HG03025 (cell line): ENCODE measurements around the gene KIAA1958.
"Not testable (repeated sequence)": the region's sequence is repeated elsewhere in the genome, so short reads cannot be mapped to it uniquely, and the experiment has no call there.

Experiments used
- ATAC-seq: cut with Tn5 transposase; IDR thresholded peaks from one replicate; pipeline ENCODE4 v1.9.1; 2021; ENCODE audit warnings: mild to moderate bottlenecking, moderate library complexity; ENCODE audit not compliant: unreplicated experiment, low FRiP score

The KIAA1958 gene

GRCh38 chr9:112586599-112587155 lies 100.0 kb downstream of the KIAA1958 start:
- no peak for ATAC-seq

GRCh38 chr9:112591875-112592274 lies 105.2 kb downstream of the KIAA1958 start:
- ATAC-seq: not testable (repeated sequence)

GRCh38 chr9:112599732-112600131 lies 113.1 kb downstream of the KIAA1958 start:
- ATAC-seq: no peak

GRCh38 chr9:112601636-112602035 lies 115.0 kb downstream of the KIAA1958 start:
- ATAC-seq: no peak

DNA sequence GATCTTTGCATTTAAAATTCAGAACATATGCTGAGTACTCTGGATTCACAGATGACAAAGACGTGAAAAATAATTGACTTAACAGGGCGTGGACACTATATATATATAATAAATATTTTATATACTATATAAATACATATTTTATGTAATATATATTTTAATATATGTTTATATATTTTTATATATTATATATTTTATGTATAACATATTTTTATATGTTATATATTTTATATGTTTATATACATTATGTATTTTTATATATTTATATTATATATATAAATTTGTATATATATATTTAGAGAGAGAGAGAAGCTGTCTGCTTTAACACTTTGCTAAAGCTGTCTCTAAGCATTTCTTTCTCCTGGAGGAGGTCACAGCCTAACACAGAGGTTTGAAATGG lies 118.2 kb downstream of the KIAA1958 start:
- no peak for ATAC-seq

GRCh38 chr9:112605518-112605917 lies 118.9 kb downstream of the KIAA1958 start:
- ATAC-seq: peak; percentile 92

DNA sequence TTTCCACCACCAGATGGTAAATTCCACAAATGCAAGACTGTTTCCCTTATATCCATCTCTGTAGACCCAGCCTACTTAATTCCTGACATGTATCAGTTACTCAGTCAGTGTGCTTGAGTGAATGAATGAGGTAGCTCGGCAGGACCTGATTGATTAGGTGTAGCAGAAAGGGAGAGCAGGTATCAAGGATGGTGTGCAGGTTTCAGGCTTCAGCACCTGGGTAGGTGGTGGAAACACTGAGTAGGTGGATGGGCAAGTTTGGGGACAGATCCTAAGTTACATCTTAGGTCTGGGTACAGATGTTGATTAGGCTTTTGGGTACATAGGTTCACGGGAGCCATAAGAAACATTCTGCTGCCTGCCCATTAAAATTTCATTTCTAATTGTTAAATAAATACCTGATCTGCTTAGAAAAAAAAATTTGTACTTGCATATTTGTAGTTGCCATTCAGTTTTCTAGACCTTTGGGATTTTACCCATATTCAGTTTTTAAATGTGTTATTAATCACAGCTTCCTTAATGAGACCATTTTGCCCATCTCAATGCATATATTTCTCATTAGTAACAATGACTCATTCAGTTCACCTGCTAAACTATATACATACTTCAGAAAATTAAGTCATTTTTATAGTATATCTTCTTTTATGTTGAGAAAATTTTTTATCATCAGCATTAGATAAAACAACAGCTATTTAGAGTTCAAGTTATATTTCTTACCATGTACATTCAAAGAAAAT lies 119.5 kb downstream of the KIAA1958 start:
- ATAC-seq: no peak

- ATAC-seq: no peak
Observed at GRCh38 chr9:112608851-112609250, 122.2 kb downstream of the KIAA1958 start.

GRCh38 chr9:112615584-112616266 lies 129.1 kb downstream of the KIAA1958 start:
- no peak for ATAC-seq

DNA sequence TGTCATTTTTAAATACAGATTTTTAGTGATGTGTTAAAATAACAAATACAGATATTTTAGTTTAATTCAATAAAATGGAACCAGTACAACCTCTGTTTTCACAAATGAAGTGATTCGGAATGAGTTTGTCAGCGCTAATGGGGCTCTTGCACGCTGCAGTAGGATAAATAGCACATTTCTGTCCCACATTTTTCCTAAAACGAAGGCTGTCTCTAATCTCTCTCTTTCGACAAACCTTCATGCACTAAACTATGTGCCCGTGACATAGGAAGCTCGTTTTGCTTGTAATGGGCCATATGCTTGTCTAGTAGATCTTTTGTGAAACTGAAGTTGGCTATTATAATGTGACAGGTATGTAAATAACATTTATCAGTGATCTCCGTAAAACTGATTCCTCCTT lies 130.7 kb downstream of the KIAA1958 start:
- ATAC-seq: no peak

DNA sequence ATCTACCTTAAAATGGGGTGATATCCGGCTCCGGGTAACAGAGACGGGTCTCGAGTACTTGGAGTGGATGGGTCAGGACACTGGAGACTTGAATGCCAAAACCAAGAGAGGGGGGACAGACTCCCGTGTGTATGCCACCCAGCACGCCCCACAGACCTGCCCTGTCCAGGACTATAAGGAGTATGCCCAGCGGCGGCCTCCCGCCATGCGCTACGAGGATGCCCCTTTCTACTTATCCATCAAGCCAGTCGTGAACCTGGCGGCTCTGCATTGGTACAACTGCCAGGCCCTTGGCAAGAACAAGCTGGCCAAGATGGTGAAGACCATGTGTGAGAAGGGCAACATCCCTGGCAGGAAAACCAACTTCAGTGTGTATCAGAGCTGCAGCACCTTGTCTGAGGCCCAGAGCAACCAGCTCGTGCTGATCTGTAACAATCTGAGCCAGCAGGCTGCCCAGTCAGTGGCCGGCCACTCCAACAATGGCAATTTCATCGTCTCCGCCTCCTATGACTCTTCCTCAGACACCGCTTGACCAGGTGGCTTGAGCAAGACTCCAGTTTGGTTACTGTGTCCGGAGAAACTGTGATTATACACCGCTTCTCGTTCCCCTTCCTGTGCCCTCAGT lies 131.9 kb downstream of the KIAA1958 start:
- no peak for ATAC-seq

- no peak for ATAC-seq
Observed at GRCh38 chr9:112620388-112620787, 133.8 kb downstream of the KIAA1958 start.

GRCh38 chr9:112621018-112621655 lies 134.5 kb downstream of the KIAA1958 start:
- no peak for ATAC-seq

DNA sequence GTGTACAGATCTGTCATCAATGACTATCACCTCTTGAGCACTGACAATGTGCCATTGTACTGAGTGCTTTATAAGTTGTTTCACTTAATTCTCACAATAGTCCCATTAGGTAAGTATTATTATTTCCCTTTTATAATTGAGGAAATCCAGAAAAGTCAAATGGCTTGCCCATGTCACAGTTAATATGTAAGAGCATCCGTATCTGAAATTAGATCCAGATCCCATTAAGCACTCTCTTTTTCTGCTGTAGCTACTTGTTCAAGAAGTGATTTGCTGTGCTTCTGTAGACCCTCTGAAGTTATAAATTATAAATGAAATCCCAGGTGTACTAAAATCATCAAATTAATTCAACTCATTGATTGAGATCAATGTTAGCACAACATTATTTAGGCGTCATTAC lies 136.6 kb downstream of the KIAA1958 start:
- no peak for ATAC-seq

GRCh38 chr9:112624711-112625707 lies 138.4 kb downstream of the KIAA1958 start:
- no peak for ATAC-seq

DNA sequence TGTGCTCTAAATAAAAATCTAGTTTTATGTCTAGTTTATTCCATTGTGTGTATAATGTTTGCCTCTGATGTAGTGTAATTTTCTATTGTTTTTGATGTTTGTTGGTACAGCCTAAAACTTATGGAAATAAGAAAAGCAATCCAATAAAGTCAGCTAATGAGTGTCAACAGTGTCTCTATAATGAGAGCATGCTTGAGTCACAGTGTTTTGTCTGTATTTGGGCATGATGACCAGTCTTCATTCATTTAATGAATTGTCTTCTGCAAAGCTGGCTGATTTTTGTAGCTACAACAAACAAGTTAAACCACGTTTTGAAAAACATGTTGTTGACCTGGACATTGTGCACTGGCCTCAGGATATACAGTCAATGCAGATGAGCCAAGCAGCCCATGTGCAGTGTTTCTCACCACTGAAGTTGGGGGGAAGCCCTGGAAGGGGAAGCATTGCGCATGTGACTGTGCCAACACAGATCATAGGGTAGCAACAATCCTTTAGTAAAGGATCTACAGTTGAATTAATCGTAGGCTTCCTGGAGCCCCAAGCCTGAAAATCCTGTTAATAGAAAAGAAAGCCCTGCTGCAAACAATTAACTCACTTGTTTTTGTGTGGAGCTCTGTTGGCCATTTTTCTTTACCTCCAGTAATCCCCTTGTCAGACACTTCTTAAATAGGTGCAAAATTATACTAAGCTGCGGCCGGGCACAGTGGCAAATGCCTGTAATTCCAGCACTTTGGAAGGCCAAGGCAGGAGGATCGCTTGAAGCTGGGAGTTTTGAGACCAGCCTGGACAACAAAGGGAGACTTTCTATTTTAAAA lies 143.3 kb downstream of the KIAA1958 start:
- no peak for ATAC-seq

DNA sequence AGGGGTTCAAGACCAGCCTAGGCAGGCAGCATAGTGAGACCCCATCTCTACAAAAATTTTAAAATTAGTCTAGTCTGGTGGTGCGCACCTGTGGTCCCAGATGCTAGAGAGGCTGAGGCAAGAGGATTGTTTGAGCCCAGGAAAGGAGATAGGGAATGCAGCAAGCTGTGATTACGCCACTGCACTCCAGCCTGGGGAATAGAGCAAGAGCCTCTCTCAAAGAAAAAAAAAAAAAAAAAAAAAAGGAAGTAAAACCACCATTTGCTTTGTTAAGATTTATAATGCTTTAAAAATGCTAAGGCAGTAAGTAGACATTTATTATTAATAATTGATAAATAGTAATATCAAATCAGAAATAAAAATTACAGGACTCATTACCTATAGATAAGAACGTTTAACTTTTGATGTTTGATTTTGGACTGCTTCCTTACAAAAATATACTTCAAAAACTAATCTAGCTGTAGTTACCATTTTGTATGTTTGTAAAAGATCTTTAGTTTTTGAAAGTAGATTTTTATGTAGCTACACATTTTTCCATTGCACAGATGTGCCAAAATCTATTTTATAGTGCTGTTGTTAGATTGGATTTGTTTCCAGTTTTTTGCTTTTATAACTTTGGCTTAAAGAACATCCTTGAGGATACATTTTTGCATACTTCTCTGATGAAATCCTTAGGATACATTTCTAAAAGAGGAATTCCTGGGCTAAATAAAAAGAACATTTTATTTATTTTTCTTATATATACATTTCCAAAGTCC lies 144.9 kb downstream of the KIAA1958 start:
- ATAC-seq: no peak

DNA sequence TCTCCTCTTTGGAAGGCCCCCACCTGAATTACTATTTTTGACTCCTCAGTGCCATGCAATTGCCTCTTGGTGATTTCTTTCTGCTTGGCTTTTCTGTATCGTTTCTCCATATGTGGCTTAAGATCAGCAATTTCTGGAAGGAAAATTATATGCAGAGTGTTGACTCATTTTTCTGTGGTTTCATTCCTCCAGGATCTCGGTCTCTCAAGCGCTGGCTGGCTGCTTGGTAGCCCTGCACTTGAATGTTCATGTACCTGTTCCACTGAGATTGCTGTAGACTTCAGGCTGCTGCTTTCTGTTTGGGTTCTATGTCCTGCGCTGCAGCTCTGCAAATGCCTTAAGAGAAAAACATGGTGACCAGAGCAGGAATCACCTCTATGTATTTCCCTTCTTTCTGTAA lies 153.7 kb downstream of the KIAA1958 start:
- no peak for ATAC-seq
